ENCODE measurements around the gene CPVL. TPM values are rescaled to one million over a fixed set of nuclear protein-coding genes. Genes with fewer than 3 reads are reported as not detected.

CPVL gene
- total and polyA plus RNA-seq, 2 of the 8 experiments (the other 6 are each of a cell fraction or from before 2014, with no cell fraction given), result 40.0 to 55.0 TPM

DNA sequence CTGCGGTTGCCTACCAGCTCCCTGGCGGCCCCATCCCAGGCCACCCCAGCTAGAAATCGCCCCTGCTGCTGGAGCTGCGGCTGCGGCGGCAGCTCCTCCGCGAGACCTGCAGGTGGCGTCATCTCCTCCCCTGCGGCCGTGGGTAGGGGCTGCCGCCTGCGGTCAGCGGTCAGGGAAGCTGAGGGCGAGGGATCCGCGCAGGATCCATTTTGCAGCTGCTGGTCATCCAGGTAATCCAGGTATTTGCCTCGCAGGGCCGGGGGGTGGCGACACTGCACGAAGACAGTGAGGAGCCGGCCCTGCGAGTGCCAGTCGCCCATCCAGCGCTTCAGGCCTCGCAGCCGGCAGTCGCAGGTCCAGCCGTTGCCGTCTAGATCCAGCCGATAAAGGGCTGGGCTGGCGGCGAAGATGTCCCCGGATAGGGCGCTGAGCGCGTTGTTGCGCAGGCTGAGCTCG lies 189.7 kb downstream of the CPVL start (continued):
- TF ChIP-seq TEAD4 (IDR thresholded peaks at IDR 0.05; ENCODE audit: low read depth, low read length) (peak; percentile 52; the same call in 1 of the 2 replicates), ZNF274 (IDR thresholded peaks at IDR 0.05; ENCODE audit: borderline replicate concordance, extremely low read depth, low read length) (no peak), TAF7 (optimal IDR thresholded peaks at IDR 0.05; ENCODE audit: borderline replicate concordance, low read depth, low read length) (peak; percentile 76), CREB1 (IDR thresholded peaks at IDR 0.05) (no peak), HDAC2 (IDR thresholded peaks at IDR 0.05; ENCODE audit: borderline replicate concordance in 1 of 2, low read depth in 2 of 2, low read length in 2 of 2) (0 out of 4 replicates have a peak, but pooled peaks of 1 of the 2 experiments have one; percentile 21), SP2 (IDR thresholded peaks at IDR 0.05; ENCODE audit: low read length) (no peak), SIN3A (conservative IDR thresholded peaks at IDR 0.05 in 1 of 2, IDR thresholded peaks at IDR 0.05 in 1 of 2; ENCODE audit: low read depth in 1 of 2, low read length in 2 of 2) (0 out of 4 replicates have a peak, but pooled peaks of 1 of the 2 experiments have one; percentile 17), SIX5 (IDR thresholded peaks at IDR 0.05; ENCODE audit: low read depth, low read length) (no peak), FOSL1 (IDR thresholded peaks at IDR 0.05; ENCODE audit: insufficient read depth, low read depth, low read length) (no peak), CHD1 (IDR thresholded peaks at IDR 0.05; ENCODE audit: low read depth, low read length) (no peak)
- TF ChIP-seq, protein P1, sequence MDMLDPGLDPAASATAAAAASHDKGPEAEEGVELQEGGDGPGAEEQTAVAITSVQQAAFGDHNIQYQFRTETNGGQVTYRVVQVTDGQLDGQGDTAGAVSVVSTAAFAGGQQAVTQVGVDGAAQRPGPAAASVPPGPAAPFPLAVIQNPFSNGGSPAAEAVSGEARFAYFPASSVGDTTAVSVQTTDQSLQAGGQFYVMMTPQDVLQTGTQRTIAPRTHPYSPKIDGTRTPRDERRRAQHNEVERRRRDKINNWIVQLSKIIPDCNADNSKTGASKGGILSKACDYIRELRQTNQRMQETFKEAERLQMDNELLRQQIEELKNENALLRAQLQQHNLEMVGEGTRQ (IDR thresholded peaks at IDR 0.05; ENCODE audit: low read length), result no peak

Measured in H1 (cell line).